SU-DHL-6 (cell line): ENCODE results near the gene SHCBP1L.

ENCODE experiments used
- EZH2phosphoT487 ChIP-seq: fragments of 200-600 bp; sonication (generic), shearing (Covaris generic); conservative IDR thresholded peaks from 2 replicates; pipeline ENCODE4 v1.6.1; 2018; ENCODE audit warnings: mild to moderate bottlenecking, antibody characterized with exemption, low read length, moderate library complexity, mixed read lengths
- TF ChIP-seq, protein P1 (sequence below): fragments of 200-600 bp; sonication (generic); IDR thresholded peaks from one replicate; pipeline ENCODE4 v1.5.1; 2017; ENCODE audit warnings: antibody characterized with exemption, mild to moderate bottlenecking, low read length, moderate library complexity; ENCODE audit not compliant: insufficient read depth, poor library complexity, severe bottlenecking

DNA sequence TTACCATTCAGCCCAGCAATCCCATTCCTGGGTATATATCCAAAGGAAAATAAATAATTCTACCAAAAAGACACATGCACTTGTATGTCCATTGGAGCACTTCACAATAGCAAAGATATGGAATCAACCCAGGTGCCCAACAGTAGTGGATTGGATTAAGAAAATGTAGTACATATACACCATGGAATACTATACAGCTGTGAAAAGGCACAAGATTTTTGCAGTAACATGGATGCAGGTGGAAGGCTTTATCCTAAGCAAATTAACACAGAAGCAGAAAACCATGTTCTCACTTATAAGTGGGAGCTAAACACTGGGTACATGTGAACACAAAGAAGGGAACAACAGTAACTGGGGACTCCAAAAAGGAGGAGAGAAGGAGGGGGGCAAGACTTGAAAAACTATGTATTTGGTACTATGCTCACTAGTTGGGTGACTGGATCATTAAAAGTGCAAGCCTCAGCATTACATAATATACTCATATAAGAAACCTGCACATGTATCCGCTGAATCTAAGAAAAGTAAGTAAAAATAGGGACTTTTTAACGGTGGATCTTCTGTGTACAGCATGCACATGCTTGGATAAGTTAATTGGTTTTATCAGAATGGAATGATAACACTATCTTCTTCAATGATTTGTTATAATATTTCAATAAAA is 3.9 kb upstream of the SHCBP1L start:
- TF ChIP-seq, protein P1, sequence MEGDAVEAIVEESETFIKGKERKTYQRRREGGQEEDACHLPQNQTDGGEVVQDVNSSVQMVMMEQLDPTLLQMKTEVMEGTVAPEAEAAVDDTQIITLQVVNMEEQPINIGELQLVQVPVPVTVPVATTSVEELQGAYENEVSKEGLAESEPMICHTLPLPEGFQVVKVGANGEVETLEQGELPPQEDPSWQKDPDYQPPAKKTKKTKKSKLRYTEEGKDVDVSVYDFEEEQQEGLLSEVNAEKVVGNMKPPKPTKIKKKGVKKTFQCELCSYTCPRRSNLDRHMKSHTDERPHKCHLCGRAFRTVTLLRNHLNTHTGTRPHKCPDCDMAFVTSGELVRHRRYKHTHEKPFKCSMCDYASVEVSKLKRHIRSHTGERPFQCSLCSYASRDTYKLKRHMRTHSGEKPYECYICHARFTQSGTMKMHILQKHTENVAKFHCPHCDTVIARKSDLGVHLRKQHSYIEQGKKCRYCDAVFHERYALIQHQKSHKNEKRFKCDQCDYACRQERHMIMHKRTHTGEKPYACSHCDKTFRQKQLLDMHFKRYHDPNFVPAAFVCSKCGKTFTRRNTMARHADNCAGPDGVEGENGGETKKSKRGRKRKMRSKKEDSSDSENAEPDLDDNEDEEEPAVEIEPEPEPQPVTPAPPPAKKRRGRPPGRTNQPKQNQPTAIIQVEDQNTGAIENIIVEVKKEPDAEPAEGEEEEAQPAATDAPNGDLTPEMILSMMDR = no peak
- no peak for TF ChIP-seq EZH2phosphoT487
